CD4-positive, alpha-beta T cell treated with Interleukin-6 at 100 ng/mL for 8 hours (primary cell): ENCODE results near the gene LRRK1.

ENCODE experiments used
- DNase-seq: peaks from one replicate; pipeline ENCODE4 v3.0.0-alpha.2; 2020; ENCODE audit warnings: mixed read lengths, low spot score

Gene LRRK1, protein sequence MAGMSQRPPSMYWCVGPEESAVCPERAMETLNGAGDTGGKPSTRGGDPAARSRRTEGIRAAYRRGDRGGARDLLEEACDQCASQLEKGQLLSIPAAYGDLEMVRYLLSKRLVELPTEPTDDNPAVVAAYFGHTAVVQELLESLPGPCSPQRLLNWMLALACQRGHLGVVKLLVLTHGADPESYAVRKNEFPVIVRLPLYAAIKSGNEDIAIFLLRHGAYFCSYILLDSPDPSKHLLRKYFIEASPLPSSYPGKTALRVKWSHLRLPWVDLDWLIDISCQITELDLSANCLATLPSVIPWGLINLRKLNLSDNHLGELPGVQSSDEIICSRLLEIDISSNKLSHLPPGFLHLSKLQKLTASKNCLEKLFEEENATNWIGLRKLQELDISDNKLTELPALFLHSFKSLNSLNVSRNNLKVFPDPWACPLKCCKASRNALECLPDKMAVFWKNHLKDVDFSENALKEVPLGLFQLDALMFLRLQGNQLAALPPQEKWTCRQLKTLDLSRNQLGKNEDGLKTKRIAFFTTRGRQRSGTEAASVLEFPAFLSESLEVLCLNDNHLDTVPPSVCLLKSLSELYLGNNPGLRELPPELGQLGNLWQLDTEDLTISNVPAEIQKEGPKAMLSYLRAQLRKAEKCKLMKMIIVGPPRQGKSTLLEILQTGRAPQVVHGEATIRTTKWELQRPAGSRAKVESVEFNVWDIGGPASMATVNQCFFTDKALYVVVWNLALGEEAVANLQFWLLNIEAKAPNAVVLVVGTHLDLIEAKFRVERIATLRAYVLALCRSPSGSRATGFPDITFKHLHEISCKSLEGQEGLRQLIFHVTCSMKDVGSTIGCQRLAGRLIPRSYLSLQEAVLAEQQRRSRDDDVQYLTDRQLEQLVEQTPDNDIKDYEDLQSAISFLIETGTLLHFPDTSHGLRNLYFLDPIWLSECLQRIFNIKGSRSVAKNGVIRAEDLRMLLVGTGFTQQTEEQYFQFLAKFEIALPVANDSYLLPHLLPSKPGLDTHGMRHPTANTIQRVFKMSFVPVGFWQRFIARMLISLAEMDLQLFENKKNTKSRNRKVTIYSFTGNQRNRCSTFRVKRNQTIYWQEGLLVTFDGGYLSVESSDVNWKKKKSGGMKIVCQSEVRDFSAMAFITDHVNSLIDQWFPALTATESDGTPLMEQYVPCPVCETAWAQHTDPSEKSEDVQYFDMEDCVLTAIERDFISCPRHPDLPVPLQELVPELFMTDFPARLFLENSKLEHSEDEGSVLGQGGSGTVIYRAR (N-terminal part only)

DNA sequence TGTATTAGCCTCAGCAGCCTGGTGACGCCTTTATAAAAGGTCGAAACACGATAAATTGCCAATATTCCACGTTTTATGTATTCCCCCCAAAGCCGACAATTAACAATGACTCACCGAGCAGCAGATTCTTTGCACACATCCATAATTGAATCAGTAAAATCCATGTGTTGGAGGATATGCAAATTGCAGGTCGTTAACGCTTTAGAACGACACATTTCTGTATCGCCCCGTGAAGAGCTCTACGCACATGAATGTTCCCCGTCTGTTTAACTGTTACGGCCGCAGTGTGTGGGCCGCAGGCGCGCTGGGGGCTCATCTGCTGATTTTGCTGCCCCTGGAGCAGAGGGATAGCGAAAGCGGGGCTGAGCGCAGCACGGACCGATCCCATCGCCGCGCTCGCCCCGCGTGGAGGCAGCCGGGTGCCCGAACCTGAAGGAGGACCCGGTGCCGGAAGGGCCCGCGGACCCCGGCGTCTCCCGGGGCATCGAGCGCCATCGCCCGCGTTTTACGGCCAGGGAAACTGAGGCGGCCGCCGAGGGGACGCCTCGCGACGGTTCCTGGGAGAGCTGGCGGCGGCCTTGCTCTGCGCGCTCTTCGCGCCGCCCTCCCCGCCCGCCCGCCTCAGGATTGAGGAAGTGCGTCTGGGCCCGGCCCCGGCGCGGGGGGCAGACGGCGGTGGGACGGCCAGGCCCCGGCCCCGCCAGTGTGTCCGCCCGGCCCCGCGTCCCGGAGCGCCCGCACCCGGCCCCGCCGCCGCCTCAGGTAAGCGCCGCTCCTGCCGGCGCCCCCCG lies at the start of gene LRRK1:
Gene LRRK1 (plus strand): TSS at position 668 of the 791 bp plus-strand sequence. CDS start 5,276 bp downstream, outside the sequence.
- DNase-seq: no peak

DNA sequence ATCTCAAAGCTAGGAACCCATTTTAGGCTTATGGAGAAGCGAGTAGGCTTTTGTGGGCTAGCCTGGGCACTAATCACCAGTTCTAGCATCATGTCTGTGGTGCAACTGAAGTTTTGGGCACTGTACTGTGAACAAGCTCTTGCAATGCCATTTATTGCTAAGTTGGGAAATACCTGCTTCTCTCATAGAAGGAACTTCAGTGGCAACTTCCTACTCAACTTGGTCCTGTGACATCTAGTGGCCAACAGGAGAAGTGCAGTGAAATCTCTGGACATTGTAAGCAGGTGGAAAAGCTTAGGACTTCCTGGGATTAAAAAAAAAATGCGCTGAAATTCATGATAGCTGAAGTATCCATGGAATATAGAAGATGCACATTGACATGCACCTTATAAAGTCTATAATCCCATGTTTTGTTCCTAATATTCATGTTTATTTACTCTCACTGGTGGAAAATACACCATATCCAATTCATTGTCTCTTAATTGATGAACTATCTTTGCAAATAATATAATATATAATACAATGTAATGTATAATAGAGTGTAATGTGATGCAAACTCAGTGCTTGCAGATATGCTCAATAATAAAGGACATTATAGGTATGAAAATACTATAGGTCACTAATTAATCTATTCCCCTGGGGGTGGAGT lies 46.0 kb upstream of the LRRK1 start:
- DNase-seq: peak; percentile 38

DNA sequence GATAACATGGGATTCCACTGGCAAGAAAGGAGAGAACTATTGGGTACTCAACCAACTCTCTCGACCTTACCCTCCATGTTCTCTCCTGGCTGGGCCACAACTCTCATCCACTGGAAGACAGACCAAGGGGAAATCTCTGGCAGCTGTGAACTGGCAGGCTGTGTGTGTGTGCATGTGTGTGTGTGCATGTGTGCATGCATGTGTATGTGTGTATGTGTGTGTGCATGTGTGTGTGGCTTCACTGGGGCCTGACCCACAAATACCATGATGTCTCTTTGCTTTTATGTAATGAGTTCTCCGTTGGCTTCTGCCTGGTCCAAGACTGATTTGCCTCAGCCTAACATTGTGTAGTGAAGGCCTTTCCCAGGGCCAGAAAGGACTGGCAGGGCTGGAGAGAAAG lies 43.7 kb upstream of the LRRK1 start:
- DNase-seq: no peak

DNA sequence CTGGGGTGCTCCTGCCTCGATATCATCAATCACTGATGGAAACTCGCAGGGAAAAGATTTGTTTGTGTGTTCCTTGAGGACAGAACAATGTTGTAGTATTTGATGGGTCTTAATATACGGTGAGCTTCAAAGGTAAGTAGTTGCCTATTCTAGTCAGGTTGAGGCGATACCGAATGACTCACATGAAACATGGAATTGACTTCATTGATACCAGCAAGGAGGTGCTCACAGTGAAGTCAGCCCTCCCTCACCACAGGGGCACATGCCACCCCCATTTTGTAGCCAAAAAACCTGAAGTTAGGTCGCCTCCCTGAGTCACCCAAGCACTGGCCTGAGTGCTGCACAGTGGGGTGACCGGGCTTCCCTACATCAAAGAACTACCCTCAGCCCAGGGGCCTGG lies 43.2 kb upstream of the LRRK1 start:
- no peak for DNase-seq

DNA sequence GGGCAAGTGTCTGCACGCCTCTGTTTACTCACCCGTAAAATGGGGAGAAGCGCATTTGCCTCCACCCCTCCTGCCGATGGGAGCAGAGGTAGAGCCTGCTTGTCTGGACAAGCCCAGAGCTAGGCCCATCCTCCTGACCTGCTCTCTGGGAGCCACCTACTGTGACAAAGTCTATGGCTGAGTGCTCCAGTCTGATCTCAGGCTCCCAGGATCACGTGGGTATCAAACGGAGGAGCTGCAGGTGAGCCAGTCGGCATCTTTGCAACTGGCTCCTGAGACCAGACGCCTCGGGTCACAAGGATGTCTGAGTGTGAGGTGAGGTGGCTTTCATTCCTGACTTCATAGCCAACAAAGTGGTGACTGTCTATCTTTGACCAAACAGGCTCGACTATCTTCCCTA lies 41.6 kb upstream of the LRRK1 start:
- no peak for DNase-seq

DNA sequence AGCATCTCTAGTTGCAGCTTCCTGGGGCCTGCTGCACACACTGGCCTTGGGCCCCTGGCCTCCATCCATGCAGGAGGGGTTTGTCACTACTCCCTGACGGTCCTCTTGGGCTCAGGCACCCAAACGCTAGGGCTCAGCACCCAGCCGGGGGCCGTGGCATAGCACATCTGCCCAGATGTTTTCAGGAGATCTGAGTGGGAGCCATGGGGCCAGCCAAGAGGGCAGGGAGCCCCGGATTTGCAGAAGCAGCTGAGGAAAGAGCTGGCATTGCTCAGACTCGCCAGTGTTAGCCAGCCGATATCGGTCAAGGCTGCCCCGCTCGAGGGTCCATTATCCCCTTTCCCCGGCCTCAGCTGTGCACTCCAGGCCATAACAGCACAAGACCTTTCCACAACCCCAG lies 41.0 kb upstream of the LRRK1 start:
- DNase-seq: no peak

DNA sequence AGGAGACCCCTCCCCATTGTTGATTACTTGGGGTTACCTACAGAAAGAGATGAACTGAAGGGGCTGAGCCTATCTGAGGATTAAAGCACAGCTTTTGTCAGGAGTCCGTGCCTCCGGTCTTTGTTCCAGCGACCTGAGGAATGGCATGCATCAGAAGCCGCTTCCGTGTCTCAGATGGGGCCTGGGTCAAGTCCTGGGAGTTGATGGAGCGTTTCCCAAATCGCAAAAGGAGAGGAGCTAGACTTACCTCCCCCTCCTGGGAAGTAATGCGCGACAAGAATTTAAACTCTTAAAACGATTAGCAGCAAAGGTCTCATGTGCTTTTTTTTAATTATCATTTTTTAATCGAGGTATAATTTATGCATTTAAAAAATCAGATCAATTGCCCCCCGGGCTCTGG lies 40.5 kb upstream of the LRRK1 start:
- DNase-seq: no peak

DNA sequence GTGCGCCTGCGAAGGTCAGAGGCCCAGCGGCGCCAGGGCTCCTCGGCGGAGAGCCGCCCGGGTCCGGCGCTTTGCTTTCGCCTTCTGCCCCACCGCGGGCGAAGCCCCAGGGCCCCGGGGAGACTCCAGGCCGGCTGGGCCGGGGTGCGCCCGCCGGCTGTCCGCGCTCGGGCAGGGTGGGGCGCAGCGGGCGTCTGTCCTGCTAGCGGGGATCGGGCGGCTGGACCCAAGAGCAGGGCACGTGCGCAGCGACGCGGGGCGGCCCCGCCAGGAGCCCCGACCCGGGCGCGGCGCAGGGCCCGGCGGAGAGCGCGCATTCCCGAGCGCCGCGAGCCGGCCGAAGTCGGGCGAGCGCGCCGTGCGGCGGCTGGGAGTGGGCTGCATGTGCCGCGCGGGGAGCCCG lies 40.1 kb upstream of the LRRK1 start:
- no peak for DNase-seq

DNA sequence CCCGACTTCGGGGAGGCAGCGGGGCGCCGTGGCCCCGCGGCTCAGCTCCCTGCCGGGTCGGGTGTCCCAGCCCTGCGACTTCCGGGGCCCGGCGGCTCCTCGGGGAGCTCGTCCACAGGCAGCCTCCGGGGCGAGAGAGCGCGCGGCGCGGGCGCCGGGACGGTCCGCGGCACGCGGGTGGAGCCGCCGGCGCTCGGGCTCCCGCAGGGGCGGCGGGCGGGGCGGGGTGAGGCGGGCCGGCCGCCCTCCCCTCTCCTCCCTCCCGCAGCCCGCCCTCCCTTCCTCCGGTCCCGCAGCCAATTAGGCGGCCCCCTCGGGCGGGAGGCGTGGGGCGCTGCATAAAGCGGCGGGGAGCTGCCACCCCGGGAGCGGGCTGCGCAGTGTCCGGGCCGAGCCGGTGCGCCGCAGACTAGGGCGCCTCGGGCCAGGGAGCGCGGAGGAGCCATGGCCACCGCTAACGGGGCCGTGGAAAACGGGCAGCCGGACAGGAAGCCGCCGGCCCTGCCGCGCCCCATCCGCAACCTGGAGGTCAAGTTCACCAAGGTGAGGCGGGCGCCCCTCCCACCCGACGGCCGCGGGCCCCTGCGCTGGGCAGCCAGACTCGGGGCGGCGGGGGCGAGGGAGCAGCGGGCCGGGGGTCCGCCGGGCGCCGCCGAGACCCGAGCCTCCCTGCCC lies 39.6 kb upstream of the LRRK1 start, which contains the start of gene ALDH1A3:
Gene ALDH1A3 (plus strand): TSS at position 368 of the 675 bp plus-strand sequence. CDS start 77 bp downstream, at position 445.
- DNase-seq: no peak

DNA sequence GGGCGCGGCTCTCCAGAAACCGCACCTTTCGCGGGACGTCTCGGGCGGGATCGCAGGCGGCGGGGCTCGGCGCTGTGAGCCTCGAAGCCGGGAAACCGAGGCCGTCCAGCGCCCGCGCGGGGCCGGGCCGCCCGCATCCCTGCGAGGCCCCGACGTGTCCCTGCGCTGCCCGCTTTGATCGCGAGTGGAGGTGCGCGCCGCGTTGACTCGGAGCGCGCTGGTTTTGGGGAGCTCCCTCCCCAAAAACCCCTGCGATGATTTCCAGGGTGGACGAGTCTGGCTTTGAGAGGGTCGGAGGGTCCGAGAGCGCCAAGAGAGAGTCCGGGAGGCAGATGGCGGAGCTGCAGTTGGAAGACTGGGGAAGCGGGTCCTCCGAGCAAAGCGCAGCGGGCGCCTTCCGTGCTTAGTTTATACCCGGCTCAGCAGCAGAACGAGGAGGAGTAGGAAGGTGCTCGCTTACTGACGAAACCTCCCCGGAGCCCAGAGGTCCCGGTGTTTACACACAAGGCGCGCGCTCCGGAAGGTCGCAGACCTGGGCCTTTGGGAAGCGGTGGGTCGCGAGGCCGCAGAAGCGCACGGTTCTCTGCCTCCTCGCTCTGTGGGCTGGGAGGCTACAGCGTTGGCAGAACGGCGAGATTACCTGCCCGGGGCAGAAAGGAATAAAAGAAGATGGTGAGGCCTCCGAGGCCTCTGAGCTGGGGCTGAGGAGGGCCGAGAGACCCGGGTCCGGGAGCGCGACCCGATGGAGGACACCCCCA lies 38.8 kb upstream of the LRRK1 start:
- DNase-seq: no peak

DNA sequence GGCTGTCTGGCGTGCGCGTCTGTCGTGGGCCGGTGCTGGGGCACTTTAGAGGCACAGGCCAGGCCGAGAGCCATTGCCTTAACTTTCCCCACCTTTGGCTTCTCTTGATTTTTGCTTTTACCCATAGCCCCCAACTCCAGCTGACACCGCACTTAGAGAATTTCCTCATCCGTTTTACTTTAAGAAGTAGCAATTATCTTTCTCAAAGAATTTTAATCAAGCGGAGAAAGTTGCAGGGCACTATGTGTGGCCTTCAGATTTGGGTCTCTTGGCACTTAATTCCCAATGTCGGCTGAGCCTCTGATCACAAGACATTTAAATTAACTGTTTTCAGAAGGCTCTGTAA lies 38.3 kb upstream of the LRRK1 start:
- DNase-seq: no peak

DNA sequence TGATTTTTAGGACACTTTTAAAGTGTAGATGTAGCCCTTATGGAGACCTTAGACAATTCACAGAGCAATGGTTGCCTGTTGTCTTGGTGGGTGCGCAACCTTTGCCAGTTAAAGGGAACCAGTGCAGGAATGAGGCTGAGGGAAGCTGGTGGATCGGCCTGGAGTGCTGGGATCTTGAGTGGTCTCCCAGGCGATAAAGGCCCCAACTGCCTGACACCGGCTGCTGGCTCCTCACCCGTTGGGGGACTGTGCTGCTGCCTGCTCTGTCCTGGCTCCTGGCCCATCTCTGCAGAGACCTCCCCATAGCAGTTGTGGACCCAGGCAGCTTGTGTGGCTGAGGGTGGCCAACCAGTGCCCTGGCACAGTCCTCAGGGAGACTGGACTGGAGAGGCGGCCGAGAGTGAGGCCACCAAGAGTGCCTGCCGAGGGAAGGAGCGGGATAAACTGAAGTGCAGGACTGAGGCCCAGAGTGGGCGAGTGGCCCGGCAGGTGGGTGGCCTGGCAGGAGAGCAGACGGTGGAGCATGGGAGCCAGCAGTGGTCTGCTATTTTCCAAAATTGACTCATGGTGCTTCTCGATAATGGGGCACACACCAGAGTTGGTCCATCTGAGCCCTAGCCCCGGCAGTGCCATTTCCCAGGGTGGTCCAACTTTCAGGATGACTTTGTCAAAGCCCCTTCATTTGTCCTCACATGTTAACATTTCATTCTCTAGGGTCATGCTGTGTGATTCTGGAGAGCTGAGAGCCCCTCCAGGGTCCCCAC lies 37.4 kb upstream of the LRRK1 start:
- no peak for DNase-seq

DNA sequence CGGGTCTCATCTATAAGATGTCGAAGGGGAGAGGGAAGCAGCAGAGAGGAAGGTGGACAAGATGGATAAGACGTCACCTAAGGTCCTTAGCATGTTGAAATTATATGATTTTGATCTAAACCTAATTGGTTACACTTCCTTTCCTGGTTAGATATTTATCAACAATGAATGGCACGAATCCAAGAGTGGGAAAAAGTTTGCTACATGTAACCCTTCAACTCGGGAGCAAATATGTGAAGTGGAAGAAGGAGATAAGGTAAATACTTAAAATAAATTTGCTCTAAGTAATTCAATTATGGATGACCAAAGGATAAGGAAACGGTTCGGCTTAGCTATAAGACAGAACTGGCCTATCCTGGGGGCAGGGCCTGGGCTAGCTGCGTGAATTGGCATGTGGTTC lies 34.0 kb upstream of the LRRK1 start:
- no peak for DNase-seq

DNA sequence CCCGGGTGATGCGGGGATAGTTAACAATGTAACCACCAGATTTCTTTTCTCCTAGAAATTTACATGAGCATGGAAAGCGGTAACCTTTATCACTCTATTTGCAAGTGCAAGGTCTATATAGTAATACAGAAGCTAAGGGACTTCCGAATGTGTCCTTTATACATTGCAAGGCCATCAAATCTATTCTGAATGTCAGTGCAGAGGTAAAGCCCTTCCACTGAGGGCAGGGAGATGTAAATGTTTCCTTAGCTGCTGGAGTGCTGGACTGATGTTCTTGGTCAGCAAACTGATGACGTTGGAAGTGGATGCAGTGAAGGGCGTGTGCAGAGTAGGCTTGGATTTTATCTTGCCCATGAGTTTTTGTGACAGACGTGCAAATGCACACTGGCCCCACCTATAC lies 33.3 kb upstream of the LRRK1 start:
- no peak for DNase-seq

DNA sequence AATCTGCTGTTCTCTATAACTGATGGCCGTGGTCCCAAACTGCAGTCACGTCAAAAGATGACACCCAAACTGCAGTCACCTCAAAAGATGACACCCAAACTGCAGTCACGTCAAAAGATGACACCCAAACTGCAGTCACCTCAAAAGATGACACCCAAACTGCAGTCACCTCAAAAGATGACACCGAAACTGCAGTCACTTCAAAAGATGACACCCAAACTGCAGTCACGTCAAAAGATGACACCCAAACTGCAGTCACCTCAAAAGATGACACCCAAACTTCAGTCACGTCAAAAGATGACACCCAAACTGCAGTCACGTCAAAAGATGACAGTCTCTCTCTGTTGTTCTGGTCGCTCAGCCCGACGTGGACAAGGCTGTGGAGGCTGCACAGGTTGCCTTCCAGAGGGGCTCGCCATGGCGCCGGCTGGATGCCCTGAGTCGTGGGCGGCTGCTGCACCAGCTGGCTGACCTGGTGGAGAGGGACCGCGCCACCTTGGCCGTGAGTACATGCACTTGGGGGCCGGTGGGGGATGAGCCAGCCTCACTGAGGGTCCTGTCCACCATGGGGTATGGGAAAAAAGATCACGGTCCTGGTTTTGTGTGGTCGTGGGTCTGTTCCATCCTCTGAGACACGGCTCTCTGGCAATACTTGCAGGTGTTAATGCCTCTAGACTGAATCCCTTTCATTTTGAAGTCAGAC lies 31.8 kb upstream of the LRRK1 start:
- no peak for DNase-seq

DNA sequence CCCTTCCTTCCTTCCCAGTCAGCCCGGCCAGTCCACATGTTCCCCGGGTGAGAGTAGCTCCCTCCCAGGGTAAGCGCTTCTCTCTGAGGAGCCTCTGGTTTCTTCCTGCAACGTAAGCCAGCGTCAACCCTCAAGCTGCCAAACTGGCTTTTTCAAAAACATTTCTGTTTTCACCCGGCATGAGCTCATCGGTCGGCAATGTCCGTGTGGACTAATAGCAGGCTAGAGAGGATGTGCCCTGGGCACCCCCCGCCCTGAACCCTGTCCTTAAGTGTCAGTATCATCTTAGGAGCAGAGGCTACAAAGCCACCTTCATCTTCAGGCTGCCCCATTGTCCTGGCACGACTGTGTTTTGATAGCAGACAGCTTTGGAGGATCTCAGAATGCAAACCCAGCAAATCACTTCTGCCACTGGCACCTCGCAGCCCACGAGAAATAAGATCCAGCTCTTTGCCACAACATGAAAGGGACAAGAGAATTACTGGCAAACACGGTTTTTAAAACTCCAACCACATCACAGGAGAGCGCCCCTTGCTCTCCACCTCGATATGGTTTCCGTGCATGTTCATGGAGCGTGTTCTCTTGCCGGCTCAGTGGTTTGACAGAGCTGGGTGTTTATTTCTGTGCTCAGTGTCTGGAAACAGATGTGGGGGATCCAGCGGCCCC lies 29.6 kb upstream of the LRRK1 start:
- no peak for DNase-seq

DNA sequence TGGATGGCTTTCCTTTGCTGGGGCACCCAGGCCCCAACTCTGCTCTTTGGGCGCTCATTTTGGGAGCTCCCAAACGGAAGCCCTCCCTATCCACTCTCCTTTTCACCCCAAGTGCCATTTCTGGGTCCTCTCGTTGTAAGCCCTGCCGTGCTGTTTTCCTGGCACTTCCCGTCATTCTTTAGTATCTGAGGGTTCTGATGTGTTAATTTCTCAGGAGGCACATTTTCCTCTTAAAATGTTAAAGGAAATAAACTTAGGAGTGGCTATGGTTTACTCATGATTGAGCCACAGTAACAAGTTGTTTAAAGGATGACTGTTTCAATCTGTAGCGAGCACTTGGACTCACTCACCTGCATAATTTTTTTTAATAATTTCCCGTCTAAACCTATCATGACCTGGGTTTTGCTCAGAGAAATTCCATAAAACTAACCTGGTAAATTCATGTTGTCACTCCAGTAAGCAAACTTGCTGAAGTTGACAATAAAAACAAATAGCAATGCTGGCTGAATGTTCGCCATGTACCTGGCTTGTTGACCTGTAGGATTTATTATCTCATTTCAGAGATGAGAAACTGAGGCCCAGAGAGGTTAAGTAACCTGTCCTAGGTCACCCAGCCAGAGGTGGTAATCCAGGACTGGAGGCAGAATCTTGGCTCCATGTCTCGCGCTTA lies 29.0 kb upstream of the LRRK1 start:
- DNase-seq: no peak
